ENCODE data around the gene MMP19.
"Not testable (repeated sequence)": the region's sequence is repeated elsewhere in the genome, so short reads cannot be mapped to it uniquely, and the experiment has no call there.

Gene MMP19

DNA sequence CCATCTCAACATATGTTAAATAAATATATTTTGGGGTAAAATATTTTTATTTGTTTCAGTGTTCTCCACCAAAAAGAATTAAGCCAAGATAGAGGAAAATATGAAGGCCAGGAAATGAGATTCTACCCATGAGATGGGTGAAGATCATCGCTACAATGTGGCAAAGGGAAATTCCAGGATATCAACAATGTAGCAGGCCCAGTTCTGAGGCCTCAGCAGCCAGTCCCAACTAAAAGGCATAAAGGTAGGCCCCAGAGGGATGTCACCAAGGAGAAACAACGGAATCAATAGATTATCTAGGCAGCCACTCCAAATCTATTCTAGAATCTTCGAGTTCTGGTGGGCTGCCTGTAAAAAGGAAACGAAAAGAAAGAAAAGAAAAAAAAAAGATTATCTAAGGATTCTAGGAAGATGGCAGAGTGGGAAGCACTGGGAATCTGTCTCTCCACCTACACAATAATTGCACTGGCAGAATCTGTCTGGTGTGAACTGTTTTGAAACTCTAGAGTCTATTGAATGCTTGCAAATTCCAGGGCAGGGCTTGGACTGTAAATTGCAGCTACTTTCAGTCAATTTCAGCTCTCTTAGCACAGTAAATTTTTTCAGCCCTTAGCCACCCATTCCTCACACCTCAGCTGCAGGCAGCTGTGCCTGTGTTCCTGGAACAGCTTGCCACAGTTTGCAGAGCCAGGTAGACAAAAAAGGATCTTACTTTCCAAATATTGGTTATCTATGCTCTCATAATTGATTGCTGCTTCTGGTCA, 33.1 kb upstream of the MMP19 start:
- no peak overlapping the region for H2AFZ ChIP-seq (ENCODE audit: low read depth, low read length)
- no peak overlapping the region for H3K4me3 ChIP-seq (ENCODE audit: low read length)
- H3K4me2 ChIP-seq (ENCODE audit: low read length), result no peak overlapping the region
- no peaks in the 10 kb centered on the region for H3K27me3 ChIP-seq (ENCODE audit: low read depth, low read length)
- no peak overlapping the region for H3K27ac ChIP-seq (ENCODE audit: low read length)
- peaks cover 6% of the 10 kb centered on the region; the same call in 1 of the 2 replicates for H3K9me3 ChIP-seq (ENCODE audit: insufficient read depth, low read length)
- H3K9ac ChIP-seq (ENCODE audit: low read length), result no peak overlapping the region
- H3K79me2 ChIP-seq (ENCODE audit: low read length), result no peaks in the 10 kb centered on the region
- no peaks in the 10 kb centered on the region for H3K36me3 ChIP-seq (replicated peaks; ENCODE audit: low read depth, low read length)
- TF ChIP-seq, protein P1, sequence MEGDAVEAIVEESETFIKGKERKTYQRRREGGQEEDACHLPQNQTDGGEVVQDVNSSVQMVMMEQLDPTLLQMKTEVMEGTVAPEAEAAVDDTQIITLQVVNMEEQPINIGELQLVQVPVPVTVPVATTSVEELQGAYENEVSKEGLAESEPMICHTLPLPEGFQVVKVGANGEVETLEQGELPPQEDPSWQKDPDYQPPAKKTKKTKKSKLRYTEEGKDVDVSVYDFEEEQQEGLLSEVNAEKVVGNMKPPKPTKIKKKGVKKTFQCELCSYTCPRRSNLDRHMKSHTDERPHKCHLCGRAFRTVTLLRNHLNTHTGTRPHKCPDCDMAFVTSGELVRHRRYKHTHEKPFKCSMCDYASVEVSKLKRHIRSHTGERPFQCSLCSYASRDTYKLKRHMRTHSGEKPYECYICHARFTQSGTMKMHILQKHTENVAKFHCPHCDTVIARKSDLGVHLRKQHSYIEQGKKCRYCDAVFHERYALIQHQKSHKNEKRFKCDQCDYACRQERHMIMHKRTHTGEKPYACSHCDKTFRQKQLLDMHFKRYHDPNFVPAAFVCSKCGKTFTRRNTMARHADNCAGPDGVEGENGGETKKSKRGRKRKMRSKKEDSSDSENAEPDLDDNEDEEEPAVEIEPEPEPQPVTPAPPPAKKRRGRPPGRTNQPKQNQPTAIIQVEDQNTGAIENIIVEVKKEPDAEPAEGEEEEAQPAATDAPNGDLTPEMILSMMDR (IDR thresholded peaks at IDR 0.05; ENCODE audit: low read depth, low read length), result no peak
- no peaks in the 10 kb centered on the region for H3K4me1 ChIP-seq (ENCODE audit: low read length)
- H4K20me1 ChIP-seq (ENCODE audit: insufficient read depth, low read length), result no peaks in the 10 kb centered on the region

DNA sequence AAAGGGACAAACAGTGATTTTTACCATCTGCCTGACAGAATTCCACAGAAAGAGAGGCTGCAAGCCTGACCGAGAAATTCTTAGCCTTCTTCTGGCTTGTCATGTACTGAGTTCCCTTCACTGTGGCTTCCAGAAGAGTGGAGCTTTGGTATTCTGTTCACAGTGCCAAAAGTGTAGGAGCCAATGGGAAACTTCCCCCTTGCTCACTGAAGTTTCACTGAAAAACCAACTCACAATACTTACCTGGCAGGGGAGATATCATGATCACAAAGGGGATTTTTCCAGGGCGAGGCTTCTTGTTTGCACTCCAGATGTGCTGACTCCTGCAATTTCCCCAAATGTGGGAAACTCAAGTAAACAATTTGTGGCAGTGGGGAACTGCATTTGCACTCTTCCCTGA, 31.7 kb upstream of the MMP19 start:
- Histone ChIP-seq H3K27me3 (ENCODE audit: low read depth, low read length) (no peaks in the 10 kb centered on the region), H3K4me3 (ENCODE audit: low read length) (no peak overlapping the region), H3K9ac (ENCODE audit: low read length) (no peak overlapping the region), H3K27ac (ENCODE audit: low read length) (no peak overlapping the region), H3K4me2 (ENCODE audit: low read length) (no peak overlapping the region), H3K4me1 (ENCODE audit: low read length) (no peaks in the 10 kb centered on the region), H3K9me3 (ENCODE audit: insufficient read depth, low read length) (peaks cover 6% of the 10 kb centered on the region; the same call in 1 of the 2 replicates), H3K36me3 (replicated peaks; ENCODE audit: low read depth, low read length) (no peaks in the 10 kb centered on the region), H3K79me2 (ENCODE audit: low read length) (no peaks in the 10 kb centered on the region), H2AFZ (ENCODE audit: low read depth, low read length) (no peak overlapping the region), H4K20me1 (ENCODE audit: insufficient read depth, low read length) (no peaks in the 10 kb centered on the region)
- TF ChIP-seq EZH2phosphoT487 (IDR thresholded peaks at IDR 0.05; ENCODE audit: low read depth), result no peak
- TF ChIP-seq, protein P1 (IDR thresholded peaks at IDR 0.05; ENCODE audit: low read depth, low read length), result no peak

- H3K9me3 ChIP-seq (ENCODE audit: insufficient read depth, low read length); H3K4me3 ChIP-seq (ENCODE audit: low read length); H3K27me3 ChIP-seq (ENCODE audit: low read depth, low read length); H3K79me2 ChIP-seq (ENCODE audit: low read length); H3K9ac ChIP-seq (ENCODE audit: low read length); H3K36me3 ChIP-seq (replicated peaks; ENCODE audit: low read depth, low read length); H3K4me1 ChIP-seq (ENCODE audit: low read length); H4K20me1 ChIP-seq (ENCODE audit: insufficient read depth, low read length); H3K27ac ChIP-seq (ENCODE audit: low read length); H3K4me2 ChIP-seq (ENCODE audit: low read length); H2AFZ ChIP-seq (ENCODE audit: low read depth, low read length): not testable (repeated sequence)
Observed at GRCh38 chr12:55866454-55867004, 23.8 kb upstream of the MMP19 start.

- no peaks in the 10 kb centered on the region for H3K36me3 ChIP-seq (replicated peaks; ENCODE audit: low read depth, low read length)
- peaks cover 4% of the 10 kb centered on the region; the same call in 1 of the 2 replicates for H3K9me3 ChIP-seq (ENCODE audit: insufficient read depth, low read length)
- TF ChIP-seq, protein P1 (IDR thresholded peaks at IDR 0.05; ENCODE audit: low read depth, low read length), result no peak
- no peak for TF ChIP-seq EZH2phosphoT487 (IDR thresholded peaks at IDR 0.05; ENCODE audit: low read depth)
- H3K79me2 ChIP-seq (ENCODE audit: low read length), result no peaks in the 10 kb centered on the region
- H3K4me3 ChIP-seq (ENCODE audit: low read length), result no peak overlapping the region
- H3K4me2 ChIP-seq (ENCODE audit: low read length), result no peak overlapping the region
- H3K9ac ChIP-seq (ENCODE audit: low read length), result no peak overlapping the region
- no peaks in the 10 kb centered on the region for H4K20me1 ChIP-seq (ENCODE audit: insufficient read depth, low read length)
- no peaks in the 10 kb centered on the region for H3K27me3 ChIP-seq (ENCODE audit: low read depth, low read length)
- no peak overlapping the region for H3K27ac ChIP-seq (ENCODE audit: low read length)
- H2AFZ ChIP-seq (ENCODE audit: low read depth, low read length), result no peak overlapping the region
- no peaks in the 10 kb centered on the region for H3K4me1 ChIP-seq (ENCODE audit: low read length)
Observed at GRCh38 chr12:55865327-55865726, 22.6 kb upstream of the MMP19 start.

DNA sequence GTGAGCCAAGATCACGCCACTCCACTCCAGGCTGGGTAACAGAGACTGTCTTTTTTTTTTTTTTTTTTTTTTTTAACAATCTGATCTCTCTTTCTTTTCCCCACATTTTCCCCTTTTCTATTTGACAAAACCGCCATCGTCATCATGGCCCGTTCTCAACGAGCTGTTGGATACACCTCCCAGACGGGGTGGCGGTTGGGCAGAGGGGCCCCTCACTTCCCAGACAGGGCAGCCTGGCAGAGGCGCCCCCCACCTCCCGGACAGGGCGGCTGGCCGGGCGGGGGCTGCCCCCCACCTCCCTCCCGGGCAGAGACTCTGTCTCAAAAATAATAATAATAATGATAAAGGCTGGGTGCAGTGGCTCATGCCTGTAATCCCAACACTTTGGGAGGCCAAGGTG, 20.2 kb upstream of the MMP19 start:
- H4K20me1 ChIP-seq (ENCODE audit: insufficient read depth, low read length); H3K9me3 ChIP-seq (ENCODE audit: insufficient read depth, low read length); H3K9ac ChIP-seq (ENCODE audit: low read length); H3K36me3 ChIP-seq (replicated peaks; ENCODE audit: low read depth, low read length); H3K4me2 ChIP-seq (ENCODE audit: low read length); H2AFZ ChIP-seq (ENCODE audit: low read depth, low read length); H3K4me3 ChIP-seq (ENCODE audit: low read length); H3K79me2 ChIP-seq (ENCODE audit: low read length); H3K4me1 ChIP-seq (ENCODE audit: low read length); H3K27ac ChIP-seq (ENCODE audit: low read length); H3K27me3 ChIP-seq (ENCODE audit: low read depth, low read length): not testable (repeated sequence)

Measured in OCI-LY3 (cell line).